ENCODE data around the gene TADA2B. TPM values are rescaled to one million over a fixed set of nuclear protein-coding genes. Genes with fewer than 3 reads are reported as not detected.

Gene TADA2B
- total RNA-seq, 2 donors from 2014 or later = 20.8 to 27.0 TPM

DNA sequence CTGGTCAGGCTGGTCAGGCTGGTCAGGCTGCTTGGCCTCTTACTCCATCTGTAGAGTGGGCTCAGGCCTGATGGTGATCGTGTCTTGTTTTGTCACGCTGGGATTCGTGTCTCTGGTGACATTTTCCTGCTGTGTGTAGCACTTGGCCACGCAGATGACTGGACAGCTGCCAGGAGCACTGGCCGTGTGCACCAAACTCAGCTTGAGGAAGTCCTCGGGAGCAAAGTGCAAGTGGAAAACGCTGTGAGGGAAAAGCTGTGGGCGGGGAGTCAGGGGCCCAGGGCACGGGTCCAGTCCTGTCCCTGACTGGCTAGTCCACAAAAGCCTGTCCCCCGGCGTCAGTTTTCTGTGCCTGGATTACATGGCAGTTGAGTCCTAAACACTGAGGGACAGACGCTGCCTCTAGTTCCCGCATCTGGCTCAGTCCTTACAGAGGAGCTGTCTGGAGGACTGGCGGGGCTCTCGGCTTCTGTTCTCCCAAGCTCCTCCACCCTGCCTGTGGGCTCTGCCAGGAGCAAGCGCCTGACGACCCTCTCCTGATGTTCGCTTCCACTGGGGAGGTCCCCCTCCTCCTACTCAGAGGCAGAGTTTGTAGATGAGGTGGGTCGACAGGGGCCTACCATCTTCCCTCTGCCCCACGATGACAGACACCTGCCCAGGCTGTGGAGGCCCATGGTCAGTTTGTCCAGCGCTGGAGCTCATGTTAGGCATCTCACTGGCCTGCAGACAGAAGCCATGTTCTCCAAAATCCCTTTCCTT is 60.6 kb downstream of the TADA2B start:
- H3K4me3 ChIP-seq = peak overlapping the region; percentile 59 to 62
- no peaks in the 10 kb centered on the region for H3K27me3 ChIP-seq
- DNase-seq (ENCODE audit: low spot score) = peak; percentile 85
- no peaks in the 10 kb centered on the region for H3K36me3 ChIP-seq
- H3K4me1 ChIP-seq = peaks cover 0 to 26% of the 10 kb centered on the region in 2 donors
- TF ChIP-seq, protein P1, sequence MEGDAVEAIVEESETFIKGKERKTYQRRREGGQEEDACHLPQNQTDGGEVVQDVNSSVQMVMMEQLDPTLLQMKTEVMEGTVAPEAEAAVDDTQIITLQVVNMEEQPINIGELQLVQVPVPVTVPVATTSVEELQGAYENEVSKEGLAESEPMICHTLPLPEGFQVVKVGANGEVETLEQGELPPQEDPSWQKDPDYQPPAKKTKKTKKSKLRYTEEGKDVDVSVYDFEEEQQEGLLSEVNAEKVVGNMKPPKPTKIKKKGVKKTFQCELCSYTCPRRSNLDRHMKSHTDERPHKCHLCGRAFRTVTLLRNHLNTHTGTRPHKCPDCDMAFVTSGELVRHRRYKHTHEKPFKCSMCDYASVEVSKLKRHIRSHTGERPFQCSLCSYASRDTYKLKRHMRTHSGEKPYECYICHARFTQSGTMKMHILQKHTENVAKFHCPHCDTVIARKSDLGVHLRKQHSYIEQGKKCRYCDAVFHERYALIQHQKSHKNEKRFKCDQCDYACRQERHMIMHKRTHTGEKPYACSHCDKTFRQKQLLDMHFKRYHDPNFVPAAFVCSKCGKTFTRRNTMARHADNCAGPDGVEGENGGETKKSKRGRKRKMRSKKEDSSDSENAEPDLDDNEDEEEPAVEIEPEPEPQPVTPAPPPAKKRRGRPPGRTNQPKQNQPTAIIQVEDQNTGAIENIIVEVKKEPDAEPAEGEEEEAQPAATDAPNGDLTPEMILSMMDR (IDR thresholded peaks at IDR 0.05) = no peak
- no peaks in the 10 kb centered on the region for H3K9me3 ChIP-seq
- peak overlapping the region; percentile 82 to 88 for H3K27ac ChIP-seq

DNA sequence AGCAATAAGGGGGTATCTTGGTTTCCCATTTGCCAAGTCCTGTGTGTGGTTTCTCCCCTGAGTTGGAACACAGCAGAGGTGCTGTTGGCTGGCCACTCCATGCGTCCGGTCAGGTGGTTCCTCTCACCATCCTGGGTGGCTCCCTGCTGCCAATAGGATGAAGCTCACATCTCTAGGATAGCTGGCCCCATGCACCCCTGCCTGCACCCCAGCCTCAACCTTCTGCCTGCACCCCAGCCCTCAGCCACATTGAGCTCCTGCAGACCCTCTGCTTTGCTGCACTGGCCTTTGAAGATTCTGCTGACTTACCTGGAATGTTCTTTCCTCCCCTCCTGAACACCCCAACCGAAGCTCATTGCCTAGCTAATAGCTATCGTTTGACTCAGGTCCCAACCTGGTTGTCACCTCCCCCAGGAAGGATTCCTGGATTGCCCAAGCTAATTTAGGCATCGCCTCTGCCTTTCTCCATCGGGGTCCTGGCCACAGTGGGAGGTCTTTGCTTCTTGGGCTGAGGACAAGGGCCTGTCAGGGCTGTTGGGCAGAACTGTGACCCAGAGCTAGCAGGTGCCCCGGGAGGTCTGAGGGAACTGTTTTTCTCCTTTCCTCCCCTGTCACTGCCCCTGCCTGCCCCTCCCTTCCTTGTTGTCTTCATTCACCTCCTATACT is 61.3 kb downstream of the TADA2B start:
- no peaks in the 10 kb centered on the region for H3K27me3 ChIP-seq
- no peaks in the 10 kb centered on the region for H3K9me3 ChIP-seq
- TF ChIP-seq, protein P1 (IDR thresholded peaks at IDR 0.05) = no peak
- DNase-seq (ENCODE audit: low spot score) = no peak
- H3K27ac ChIP-seq = peak overlapping the region in 1 of 2 donors; percentile 88
- peaks cover 0 to 26% of the 10 kb centered on the region in 2 donors for H3K4me1 ChIP-seq
- no peaks in the 10 kb centered on the region for H3K36me3 ChIP-seq
- no peak overlapping the region for H3K4me3 ChIP-seq

DNA sequence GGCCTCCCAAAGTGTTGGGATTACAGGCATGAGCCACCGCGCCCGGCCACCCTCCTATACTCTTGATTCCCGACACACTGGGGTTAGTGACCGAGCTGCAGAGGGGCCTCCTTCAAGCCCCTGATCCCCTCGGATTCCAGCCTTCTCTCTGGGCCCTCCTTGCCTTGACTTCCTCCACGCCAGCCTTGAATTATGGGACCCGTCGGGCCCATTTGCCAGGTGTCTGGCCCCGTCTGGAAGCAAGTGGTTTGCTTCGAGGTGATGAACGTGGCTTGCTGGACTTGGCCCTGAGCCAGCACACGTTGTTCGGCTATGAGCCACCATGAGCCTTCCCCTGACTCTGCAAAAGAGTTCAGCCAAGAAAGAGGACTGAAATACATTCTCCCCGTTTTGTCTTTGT is 62.1 kb downstream of the TADA2B start:
- Histone ChIP-seq H3K4me1 (peaks cover 0 to 26% of the 10 kb centered on the region in 2 donors), H3K27ac (no peak overlapping the region), H3K36me3 (no peaks in the 10 kb centered on the region), H3K9me3 (no peaks in the 10 kb centered on the region), H3K4me3 (no peak overlapping the region), H3K27me3 (no peaks in the 10 kb centered on the region)
- no peak for DNase-seq (ENCODE audit: low spot score)
- TF ChIP-seq, protein P1 (IDR thresholded peaks at IDR 0.05) = no peak

DNA sequence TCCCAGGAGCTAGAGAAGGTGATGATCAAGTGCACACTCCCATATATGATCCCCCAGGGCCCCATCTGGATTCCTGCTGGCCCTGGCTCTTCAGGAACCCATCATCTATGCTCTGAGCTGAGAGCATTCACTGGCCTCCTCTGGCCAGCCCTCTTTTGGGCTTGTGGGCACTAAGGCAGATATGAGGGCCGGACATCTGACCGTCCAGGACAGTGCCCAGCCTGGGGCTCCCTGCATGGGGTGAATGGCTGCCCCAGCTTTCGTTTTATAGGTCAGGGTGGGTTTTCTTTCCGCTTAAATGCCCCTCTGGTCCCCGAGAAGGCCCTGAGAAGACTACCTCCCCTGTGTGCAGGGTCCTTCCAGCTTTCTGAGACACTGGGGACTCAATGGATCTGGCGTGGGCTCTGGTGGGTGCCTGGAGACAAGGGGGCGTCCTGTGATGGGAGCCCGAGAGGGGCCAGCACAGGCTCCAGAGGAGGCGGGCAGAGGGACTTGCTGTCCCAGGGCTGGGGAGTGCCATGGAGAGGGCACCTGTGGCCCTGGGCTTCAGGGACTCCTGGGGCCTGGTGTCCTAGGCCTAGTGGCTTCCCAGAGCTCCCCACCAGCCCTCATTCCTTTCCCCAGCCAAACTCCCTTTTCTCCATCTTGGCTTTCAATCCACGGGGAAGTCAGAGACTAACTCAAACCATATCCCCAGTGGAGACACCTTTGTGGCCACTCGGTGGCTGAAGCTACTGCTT is 64.2 kb downstream of the TADA2B start:
- Histone ChIP-seq H3K4me1 (peaks cover 0 to 15% of the 10 kb centered on the region in 2 donors), H3K36me3 (no peaks in the 10 kb centered on the region), H3K9me3 (no peaks in the 10 kb centered on the region), H3K27me3 (no peaks in the 10 kb centered on the region), H3K4me3 (no peak overlapping the region), H3K27ac (no peak overlapping the region)
- TF ChIP-seq, protein P1 (IDR thresholded peaks at IDR 0.05) = no peak
- no peak for DNase-seq (ENCODE audit: low spot score)

Other genes starting within 250 kb of the TADA2B start
- gene TBC1D14, start 133.5 kb upstream of the TADA2B start, total RNA-seq = 10 to 100 TPM; 33.7 to 34.0 TPM
- 10 to 100 TPM; 17.8 to 18.4 TPM for gene GRPEL1, start 24.7 kb downstream of the TADA2B start, total RNA-seq
- 1 to 10 TPM; 1.5 to 1.7 TPM for gene SORCS2, start 149.2 kb downstream of the TADA2B start, total RNA-seq